ENCODE measurements around the gene ZNF860. TPM values are rescaled to one million over a fixed set of nuclear protein-coding genes. Genes with fewer than 3 reads are reported as not detected.

ZNF860 gene
- total and polyA plus RNA-seq, 2 donors = 0.24 to 0.52 TPM

Other genes with a start within 250 kb of the ZNF860 start
- 1.4 TPM for gene OSBPL10, start 488 bp upstream of the ZNF860 start, total RNA-seq
- 2.1 TPM for gene OSBPL10, start 488 bp upstream of the ZNF860 start, polyA plus RNA-seq
- gene GPD1L, start 124.9 kb downstream of the ZNF860 start, total RNA-seq = 6.8 TPM
- gene GPD1L, start 124.9 kb downstream of the ZNF860 start, polyA plus RNA-seq = 12.7 TPM